AG10803 (cell line): ENCODE measurements around the gene DHRS7C.
A peak's percentile ranks its signal among the peaks of the same experiment; 100 is the strongest.

Source experiments
- DNase-seq: peaks from one replicate; pipeline ENCODE4 v3.0.0; 2010; ENCODE audit warnings: low read depth
- H3K4me3 ChIP-seq: 2 replicates; pipeline ENCODE4 v1.5.1; 2011; ENCODE audit warnings: mild to moderate bottlenecking, low read length, control low read depth
- CTCF ChIP-seq: conservative IDR thresholded peaks from 2 replicates; pipeline ENCODE4 v1.5.1; 2011; ENCODE audit warnings: mild to moderate bottlenecking, low read length, control low read depth, inconsistent platforms

The DHRS7C gene

DNA sequence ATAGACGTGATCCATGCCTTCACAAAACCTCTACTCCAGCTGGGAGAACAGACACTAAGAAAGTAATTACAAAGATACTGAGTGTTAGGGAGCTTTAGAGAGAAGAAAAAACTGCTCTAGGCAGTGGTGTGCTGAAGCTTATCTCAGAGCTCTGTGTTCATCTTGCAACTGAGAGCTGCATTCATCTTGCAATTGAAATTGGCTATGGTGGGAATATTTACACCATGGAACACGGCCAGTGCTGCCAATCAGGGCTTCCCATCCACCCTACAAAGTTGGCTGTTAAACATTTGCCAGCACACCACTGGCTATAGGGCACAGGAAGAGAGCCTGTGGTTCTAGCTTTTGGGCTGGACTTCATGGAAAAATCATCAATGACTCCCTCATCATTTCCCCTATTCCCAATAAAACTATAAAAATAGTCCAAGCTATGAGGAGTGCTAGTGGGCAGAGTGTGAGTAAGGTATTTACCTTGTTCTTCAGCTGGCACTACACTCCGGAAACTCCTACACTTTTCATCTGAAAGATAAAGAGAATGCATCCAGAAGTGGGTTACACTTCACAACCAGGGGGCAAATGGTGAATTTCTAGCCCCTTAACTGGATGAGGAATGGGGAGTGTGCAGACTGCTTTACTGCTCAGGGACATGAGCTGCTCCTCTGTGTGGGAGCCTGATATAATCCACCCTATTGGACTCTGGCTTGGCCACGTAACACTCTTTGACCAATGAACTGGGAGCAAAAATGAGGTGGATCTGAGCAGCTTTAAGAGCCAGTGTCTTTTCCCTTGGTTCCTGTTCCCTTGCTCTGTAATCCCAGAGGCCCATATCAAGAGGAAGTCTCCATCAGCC is 18.9 kb upstream of the DHRS7C start:
- DNase-seq, result no peak
- no peak for TF ChIP-seq CTCF
- no peak overlapping the region for H3K4me3 ChIP-seq

GRCh38 chr17:9809409-9809808 is 18.0 kb upstream of the DHRS7C start:
- TF ChIP-seq CTCF, result no peak
- no peak overlapping the region for H3K4me3 ChIP-seq
- no peak for DNase-seq

DNA sequence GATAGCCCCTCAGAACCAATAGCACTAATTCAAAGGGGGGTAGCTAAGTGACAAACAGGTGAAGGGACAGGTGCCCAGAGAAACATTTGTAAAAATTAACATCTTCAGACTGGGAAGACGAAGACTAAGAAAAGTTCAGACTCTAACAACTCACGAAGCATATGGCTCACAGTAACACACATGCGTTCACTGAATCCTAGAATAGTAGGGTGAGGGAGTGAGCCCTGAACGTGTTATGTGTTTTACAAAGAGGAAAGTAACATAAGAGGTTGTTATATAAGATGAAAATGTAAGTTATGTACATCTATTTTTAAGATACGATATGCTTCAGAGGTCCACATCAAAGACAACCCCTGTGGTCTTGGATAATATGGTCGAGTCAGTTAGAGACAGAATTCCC is 15.3 kb upstream of the DHRS7C start:
- no peak for DNase-seq
- TF ChIP-seq CTCF, result no peak
- H3K4me3 ChIP-seq, result no peak overlapping the region

GRCh38 chr17:9805769-9806168 is 14.4 kb upstream of the DHRS7C start:
- TF ChIP-seq CTCF, result no peak
- no peak overlapping the region for H3K4me3 ChIP-seq
- DNase-seq, result no peak

DNA sequence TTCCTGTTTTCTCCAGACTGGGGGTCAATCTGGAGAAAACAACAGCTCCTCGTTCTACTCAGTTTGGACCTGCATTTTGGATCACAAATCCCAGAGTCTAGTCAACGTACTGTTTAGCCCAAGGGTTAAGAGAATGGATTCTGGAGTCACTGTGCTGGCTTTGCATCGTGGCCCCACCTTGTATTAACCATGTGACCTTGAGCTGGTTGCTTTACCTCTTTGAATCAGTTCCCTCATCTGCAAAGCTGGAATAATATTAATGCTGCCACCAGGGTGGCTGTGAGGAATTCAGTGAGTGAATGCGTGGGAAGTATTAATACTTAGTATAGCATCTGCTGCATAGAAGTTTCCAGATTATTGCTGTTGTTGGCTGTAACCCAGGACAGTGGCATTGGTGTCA is 11.3 kb upstream of the DHRS7C start:
- TF ChIP-seq CTCF, result no peak
- no peak overlapping the region for H3K4me3 ChIP-seq
- no peak for DNase-seq

DNA sequence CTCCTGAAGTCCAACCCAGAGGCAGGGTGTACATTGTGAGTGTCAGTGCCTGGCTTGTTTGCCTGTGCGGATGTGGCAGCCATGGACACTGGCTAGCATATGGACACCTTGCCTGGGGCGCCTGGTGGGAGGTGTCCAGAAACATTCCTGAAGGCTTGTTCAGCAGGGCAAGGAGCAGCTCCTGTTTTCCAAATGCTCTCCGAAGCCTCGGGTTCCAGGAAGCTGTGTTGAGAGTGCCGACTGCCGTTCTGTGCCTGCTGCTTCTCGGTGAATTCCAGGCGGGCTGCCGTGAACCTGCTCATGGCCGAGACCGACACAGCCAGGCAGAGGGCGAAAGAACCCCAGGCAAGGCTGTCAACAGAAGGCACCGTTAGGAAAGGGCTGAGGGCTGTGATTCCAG is 10.9 kb upstream of the DHRS7C start:
- peak; percentile 16 for DNase-seq
- no peak overlapping the region for H3K4me3 ChIP-seq
- no peak for TF ChIP-seq CTCF

- DNase-seq, result no peak
- TF ChIP-seq CTCF, result no peak
- no peak overlapping the region for H3K4me3 ChIP-seq
Observed at GRCh38 chr17:9801505-9801904, 10.1 kb upstream of the DHRS7C start.
